Measurements from ENCODE around the gene TP73. TPM values are rescaled to one million over a fixed set of nuclear protein-coding genes. Genes with fewer than 3 reads are reported as not detected.

Gene TP73
- polyA plus RNA-seq, 10 donors, result 0.60 to 3.2 (median 0.91) TPM

DNA sequence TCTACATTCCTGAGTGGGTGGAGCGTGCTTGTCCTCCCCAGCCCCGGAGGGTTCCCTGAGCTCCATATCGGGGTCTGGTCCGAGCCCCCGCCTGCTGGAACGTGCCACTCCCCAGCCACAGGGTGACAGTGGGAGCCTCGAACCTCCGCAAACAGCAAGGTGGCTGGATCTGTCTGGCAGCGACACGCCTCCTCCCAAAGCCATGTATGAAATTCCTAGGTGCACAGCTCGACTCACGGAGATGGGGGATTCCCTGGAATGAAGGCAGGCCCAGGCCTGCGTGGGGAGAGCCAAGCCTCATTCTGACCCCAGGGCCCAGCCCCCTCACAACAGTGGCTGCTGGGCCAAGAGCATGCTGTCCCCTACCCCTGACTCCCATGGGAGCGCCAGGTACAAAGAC lies 32.9 kb downstream of the TP73 start:
- DNase-seq, result no peak

- no peak for DNase-seq
These were observed 33.6 kb downstream of the TP73 start for GRCh38 chr1:3685906-3686305.

DNA sequence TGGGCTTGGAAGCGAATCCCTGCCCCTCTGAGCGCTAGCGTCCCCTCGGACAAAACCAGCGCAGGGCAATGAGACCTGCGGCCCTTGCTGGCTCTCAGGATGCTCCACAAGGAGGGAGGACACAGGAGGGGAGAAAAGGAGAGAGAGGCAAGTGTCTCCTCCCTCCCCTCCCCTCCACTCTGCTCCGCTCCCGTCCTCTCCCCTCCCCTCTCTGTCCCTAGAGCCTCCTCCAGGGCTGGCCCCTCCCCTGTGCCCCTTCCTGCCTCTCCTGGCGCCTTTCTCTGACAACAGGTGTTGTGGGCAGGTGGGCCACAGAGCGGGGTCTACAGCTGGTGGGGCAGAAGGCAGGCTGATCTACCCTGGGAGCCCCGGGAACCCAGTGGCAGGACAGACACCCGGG lies 35.2 kb downstream of the TP73 start:
- DNase-seq, result no peak

GRCh38 chr1:3688356-3689137 lies 36.2 kb downstream of the TP73 start:
- no peak for DNase-seq

- DNase-seq, result no peak
These were observed 36.9 kb downstream of the TP73 start for GRCh38 chr1:3689138-3689750.

- no peak for DNase-seq
These were observed 38.2 kb downstream of the TP73 start for GRCh38 chr1:3690282-3691065.

DNA sequence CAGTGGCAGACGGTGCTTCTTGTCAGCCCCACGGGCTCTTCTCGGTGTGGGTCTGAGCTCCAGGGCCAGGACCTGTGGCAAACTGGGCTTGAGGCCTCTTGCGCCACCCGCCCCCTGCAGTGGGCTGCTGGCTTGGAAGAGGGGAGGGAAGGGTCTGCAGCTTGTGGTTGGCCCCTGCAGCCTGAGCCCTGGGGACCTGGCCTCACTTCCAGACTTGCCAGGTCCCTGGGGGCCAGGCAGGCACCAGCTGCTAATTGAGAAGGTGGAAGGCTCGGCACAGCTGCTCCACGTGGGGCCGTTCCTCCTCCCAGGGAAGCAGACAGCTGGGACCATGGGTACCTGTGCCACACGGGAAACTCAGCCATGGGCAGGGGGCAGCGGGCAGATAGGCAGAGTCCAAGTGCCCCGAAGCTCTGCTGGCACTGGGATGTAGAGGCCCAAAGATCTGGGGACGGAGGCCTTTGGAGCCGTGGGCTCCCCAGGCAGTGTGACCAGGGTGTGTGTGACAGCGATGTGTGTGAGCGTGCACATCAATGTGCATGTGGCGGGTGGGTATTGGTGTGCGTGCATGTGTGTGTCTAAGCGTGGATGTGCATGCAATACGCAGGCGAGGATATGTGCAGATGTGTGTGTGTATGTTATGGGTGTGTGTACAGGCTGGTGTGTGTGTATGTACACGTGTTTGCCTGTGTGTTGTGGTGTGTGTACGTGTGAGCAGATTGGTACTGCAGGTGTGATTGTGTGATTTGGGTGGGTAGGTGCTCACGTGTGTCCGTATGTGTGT lies 39.3 kb downstream of the TP73 start:
- DNase-seq, result no peak

GRCh38 chr1:3692598-3692997 lies 40.3 kb downstream of the TP73 start:
- DNase-seq, result no peak

DNA sequence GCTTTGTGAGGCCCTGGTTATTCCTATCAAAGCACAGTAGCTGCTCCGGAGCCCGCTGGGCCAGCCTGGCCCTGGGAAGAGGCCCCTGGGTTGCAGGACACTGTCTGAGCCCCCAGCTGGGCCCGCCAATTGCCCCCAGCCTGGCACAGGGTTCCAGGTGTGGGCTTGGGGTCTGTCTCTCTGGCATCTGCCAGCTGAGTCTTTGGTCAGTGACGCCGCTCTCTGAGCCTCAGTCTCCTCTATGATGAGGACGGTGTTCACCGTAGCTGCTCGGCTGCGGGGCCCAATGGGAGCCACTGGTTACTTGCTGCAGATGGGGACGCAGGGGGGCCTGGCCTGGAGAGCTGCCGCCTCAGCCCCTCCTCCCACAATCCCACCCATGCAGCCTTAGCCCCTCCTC lies 41.0 kb downstream of the TP73 start:
- DNase-seq, result no peak

DNA sequence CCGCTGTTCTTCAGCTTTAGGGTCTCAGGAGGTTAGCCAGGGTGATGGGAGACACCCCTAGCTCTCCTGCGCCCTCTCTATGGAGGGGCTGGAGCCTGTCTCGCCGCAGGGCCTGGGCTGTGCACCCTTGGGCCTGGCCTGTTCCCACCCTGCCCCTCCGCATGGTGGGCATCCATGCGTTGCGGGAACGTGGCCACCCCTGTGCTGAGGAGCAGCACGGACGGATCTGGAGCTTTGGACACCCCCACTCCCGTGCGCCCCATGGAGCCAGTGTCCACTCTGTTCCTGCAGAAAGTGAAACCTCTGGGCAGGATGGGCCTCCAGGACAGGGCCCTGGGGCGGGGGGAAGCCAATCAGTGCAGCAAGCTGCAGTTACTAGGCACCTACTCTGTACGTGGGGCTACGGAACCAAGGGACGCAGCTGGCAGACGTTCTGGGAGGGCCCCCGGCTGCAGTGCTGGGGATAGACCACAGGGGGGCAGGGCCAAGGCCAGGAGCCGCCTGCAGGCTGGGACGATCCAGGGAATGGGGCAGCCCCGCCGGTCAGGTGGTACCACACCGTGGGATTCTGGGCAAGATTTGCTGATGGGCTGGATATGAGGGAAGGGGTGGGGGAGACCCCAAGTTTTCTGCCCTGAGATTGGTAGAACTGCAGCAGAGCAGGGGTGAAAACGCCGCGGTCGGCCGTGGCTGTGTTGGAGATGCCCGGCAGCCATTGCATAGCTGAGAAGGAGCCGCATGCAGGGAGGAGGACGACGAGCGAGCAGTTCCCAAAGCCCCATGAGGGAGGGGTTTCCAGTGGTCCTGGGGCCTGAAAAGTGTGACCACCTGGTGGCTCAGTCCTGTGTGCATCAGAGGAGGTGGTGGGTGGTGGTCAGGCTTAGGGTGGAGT lies 43.3 kb downstream of the TP73 start:
- peak in 1 of 3 donors; percentile 39 for DNase-seq

DNA sequence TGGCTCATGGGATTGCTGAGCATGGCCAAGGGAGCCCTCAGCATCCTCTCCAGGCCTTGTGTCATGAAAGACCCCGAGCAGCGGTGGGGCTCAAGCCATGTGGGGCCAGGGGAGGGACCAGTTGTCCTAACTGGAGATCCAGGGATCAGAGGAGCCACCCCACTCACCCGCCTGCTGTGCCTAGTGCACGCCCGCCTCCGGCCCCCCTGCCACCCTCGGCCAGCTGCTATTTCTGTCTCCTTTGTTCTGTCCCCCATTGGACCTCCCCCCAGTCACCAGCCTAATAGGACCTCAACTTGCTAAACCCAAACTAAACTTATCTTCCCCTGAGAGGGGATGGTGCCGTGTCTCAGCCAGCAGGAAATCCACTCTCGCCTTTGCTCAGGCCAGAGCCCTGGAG lies 44.4 kb downstream of the TP73 start:
- DNase-seq, result no peak

GRCh38 chr1:3697104-3697503 lies 44.8 kb downstream of the TP73 start:
- DNase-seq, result no peak

- no peak for DNase-seq
These were observed 45.5 kb downstream of the TP73 start for GRCh38 chr1:3697810-3698209.

- DNase-seq, result no peak
These were observed 46.5 kb downstream of the TP73 start for GRCh38 chr1:3698660-3699408.

- DNase-seq, result no peak
These were observed 47.3 kb downstream of the TP73 start for GRCh38 chr1:3699596-3699995.

- no peak for DNase-seq
These were observed 48.3 kb downstream of the TP73 start for GRCh38 chr1:3700631-3701030.

DNA sequence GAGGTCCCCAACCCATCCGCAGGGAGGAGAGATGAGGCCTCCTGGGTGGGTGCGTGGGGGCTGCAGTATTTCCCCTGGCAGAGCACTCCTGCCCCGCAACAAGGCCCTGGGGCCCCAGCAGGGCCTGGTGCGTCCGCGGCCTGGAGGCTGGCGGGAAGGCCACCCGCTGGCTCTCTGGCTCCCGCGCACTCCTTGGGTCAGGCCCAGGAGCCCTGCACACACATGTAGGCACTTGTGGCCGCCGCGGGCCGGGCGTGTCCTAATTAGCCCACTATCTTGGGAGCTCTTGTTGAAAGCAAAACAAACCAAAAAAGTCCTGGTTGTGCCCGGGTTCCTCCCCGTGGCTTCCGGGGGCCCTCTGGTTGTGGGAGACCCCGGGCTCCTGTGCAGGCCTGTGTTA lies 50.2 kb downstream of the TP73 start:
- no peak for DNase-seq

- no peak for DNase-seq
These were observed 50.8 kb downstream of the TP73 start for GRCh38 chr1:3702990-3703728.

DNA sequence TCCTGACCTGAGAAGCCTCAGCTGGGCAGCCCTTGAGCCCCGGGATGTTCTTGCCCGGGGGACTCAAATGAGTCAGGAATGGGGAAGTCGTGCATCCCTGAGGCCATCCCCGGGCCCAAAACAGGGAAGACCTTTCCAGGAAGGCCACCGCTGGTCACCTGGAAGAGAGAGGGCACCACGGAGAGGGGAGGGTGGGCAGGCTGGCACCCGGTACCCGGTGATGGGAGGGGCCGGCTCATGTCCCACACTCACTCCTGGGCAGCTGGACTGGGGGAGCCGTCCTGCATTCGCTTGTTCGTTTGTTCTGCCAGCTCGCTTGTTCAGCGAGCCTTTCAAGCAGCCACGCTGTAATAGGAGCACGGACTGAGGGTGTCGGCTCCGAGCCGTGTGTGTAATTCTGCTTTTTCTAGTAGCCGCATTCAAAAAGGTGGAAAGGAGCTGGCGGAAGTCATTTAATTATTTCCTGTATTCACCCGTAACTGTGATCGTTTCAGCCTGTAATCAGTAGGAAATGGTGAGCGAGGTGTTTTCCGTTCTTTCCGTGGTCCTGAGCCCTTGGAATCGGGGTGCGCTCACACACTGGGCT lies 51.6 kb downstream of the TP73 start:
- DNase-seq, result no peak
